Spleen (tissue), 11 donors: ENCODE data around the gene RNF115. TPM values are rescaled to one million over a fixed set of nuclear protein-coding genes. Genes with fewer than 3 reads are reported as not detected.

Source experiments
- DNase-seq: peaks from one replicate; pipeline ENCODE4 v3.0.0-alpha.2; 2020
- H3K27ac ChIP-seq, 8 donors: fragments of 200-600 bp; sonication (generic) in 7 of 8; 1 replicate in 4 of 8; 2 replicates in 4 of 8; pipeline versions ENCODE4 v1.5.0 to v1.8.0; 2016 to 2021; ENCODE audit warnings: inconsistent platforms in 4 of 8, mild to moderate bottlenecking in 4 of 8, moderate library complexity in 1 of 8
- H3K27me3 ChIP-seq, 7 donors: fragments of 200-600 bp; sonication (generic) in 6 of 7; replicated peaks in 1 of 7; 1 replicate in 4 of 7; 2 replicates in 3 of 7; pipeline versions ENCODE4 v1.5.0 to v1.8.0; 2016 to 2021; ENCODE audit warnings: inconsistent platforms in 3 of 7, mild to moderate bottlenecking in 1 of 7
- H3K36me3 ChIP-seq, 6 donors: fragments of 200-600 bp; sonication (generic) in 5 of 6; 1 replicate in 4 of 6; 2 replicates in 2 of 6; pipeline versions ENCODE4 v1.5.0 to v1.8.0; 2016 to 2021; ENCODE audit warnings: inconsistent platforms in 2 of 6
- H3K4me1 ChIP-seq, 6 donors: fragments of 200-600 bp; sonication (generic) in 5 of 6; 1 replicate in 3 of 6; 2 replicates in 3 of 6; pipeline versions ENCODE4 v1.5.0 to v1.8.0; 2016 to 2021; ENCODE audit warnings: inconsistent platforms in 3 of 6
- H3K4me3 ChIP-seq, 8 donors: fragments of 200-600 bp; sonication (generic) in 7 of 8; 1 replicate in 4 of 8; 2 replicates in 4 of 8; pipeline versions ENCODE4 v1.5.0 to v1.8.0; 2016 to 2021; ENCODE audit warnings: inconsistent platforms in 4 of 8, mild to moderate bottlenecking in 4 of 8, moderate library complexity in 2 of 8
- H3K9me3 ChIP-seq, 8 donors: fragments of 200-600 bp; sonication (generic) in 7 of 8; 1 replicate in 4 of 8; 2 replicates in 4 of 8; pipeline versions ENCODE4 v1.5.0 to v1.8.0; 2016 to 2021; ENCODE audit warnings: inconsistent platforms in 4 of 8
- POLR2A ChIP-seq, 3 donors: fragments of 450-650 bp; IDR thresholded peaks; one replicate each; pipeline ENCODE4 v1.5.1; 2017; ENCODE audit warnings: antibody characterized with exemption in 3 of 3, mild to moderate bottlenecking in 1 of 3
- POLR2AphosphoS5 ChIP-seq, 3 donors: sonication (generic); formaldehyde crosslinking; IDR thresholded peaks; one replicate each; pipeline ENCODE4 v1.5.1; 2017; ENCODE audit warnings: antibody characterized with exemption in 3 of 3
- WGBS, 5 donors: extraction: QIAGEN DNeasy Blood & Tissue Kit in 3 of 5; methylation state at CpG; one replicate each; pipeline versions ENCODE4 v1.1.5 to v1.1.7; 2013 to 2018; 5-methylcytosine and 5-hydroxymethylcytosine counted together
- intact Hi-C: fragments of 100-400 bp; cut with DNase I; formaldehyde crosslinking; loops from one replicate; pipeline ENCODE4 v1.15.0; 2023; ENCODE audit warnings: low total_unique reads
- polyA plus RNA-seq, 3 donors: library from polyadenylated mRNA; stranded (reverse); fragments of 200-250 nt; gene quantifications; one replicate each; pipeline ENCODE4 v1.2.1, GENCODE V29; 2013
- total RNA-seq, 7 donors: library from RNA; depleted of rRNA in 3 of 7; stranded (reverse); fragments of >200 nt in 3 of 7; fragmentation: NEBNext Ultra II Directional in 4 of 7; extraction: Animal tissue kit (Norgen Biotek cat#: 25700) in 4 of 7; gene quantifications; one replicate each; pipeline versions ENCODE4 v1.1.0 to v1.2.1, GENCODE V29; 2016 to 2021
- TF ChIP-seq, protein P1 (sequence below), 11 experiments: fragments of 200-600 bp in 7 of 11; fragments of 450-650 bp in 4 of 11; sonication (generic) in 4 of 11; IDR thresholded peaks in 8 of 11; conservative IDR thresholded peaks in 3 of 11; 1 replicate in 7 of 11; 2 replicates in 4 of 11; pipeline versions ENCODE4 v1.4.0 to v1.8.0; 2016 to 2021; ENCODE audit warnings: antibody characterized with exemption in 11 of 11, inconsistent platforms in 4 of 11, mild to moderate bottlenecking in 1 of 11
- donor health status: healthy with polysubstance abuse.
- donor health status: DM: no; HTN: no; CAD: no; lungs with moderate emphysema.
- donor health status: DM: no; HTN: no; CAD: no.
- donor health status: Bipolar disorder and iron deficiency.
- donor health status: healthy.
- donor health status: DM: no; HTN: no; CAD: no.
- donor health status: DM: yes; HTN: yes; CAD: no.

RNF115 gene
- total and polyA plus RNA-seq, 10 donors: 4.8 to 27.2 (median 15.0) TPM

DNA sequence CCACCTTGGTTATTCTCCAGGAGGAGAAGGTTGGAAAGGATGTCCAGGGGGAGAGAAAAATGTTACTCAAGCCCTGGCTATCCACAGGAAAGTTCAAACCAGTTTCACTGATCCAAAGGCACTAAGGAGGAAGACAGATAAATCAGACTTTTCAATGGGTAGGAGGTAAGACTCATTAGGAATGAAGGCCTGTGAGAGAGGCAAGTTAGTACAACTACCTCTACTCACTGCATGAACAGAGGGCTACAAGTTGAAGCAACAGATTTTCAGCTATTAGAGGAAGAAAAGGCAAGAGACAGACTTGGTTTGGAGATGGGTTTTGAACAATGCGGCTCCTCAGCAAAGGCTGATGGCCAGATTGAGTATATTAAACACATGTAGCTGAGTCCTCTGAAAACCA is 87.7 kb downstream of the RNF115 start:
- no peaks in the 10 kb centered on the region for H3K4me1 ChIP-seq
- TF ChIP-seq, protein P1, sequence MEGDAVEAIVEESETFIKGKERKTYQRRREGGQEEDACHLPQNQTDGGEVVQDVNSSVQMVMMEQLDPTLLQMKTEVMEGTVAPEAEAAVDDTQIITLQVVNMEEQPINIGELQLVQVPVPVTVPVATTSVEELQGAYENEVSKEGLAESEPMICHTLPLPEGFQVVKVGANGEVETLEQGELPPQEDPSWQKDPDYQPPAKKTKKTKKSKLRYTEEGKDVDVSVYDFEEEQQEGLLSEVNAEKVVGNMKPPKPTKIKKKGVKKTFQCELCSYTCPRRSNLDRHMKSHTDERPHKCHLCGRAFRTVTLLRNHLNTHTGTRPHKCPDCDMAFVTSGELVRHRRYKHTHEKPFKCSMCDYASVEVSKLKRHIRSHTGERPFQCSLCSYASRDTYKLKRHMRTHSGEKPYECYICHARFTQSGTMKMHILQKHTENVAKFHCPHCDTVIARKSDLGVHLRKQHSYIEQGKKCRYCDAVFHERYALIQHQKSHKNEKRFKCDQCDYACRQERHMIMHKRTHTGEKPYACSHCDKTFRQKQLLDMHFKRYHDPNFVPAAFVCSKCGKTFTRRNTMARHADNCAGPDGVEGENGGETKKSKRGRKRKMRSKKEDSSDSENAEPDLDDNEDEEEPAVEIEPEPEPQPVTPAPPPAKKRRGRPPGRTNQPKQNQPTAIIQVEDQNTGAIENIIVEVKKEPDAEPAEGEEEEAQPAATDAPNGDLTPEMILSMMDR (IDR thresholded peaks at IDR 0.05 in 8 of 11, conservative IDR thresholded peaks at IDR 0.05 in 3 of 11): no peak
- TF ChIP-seq POLR2AphosphoS5 (IDR thresholded peaks at IDR 0.05): no peak
- no peaks in the 10 kb centered on the region for H3K9me3 ChIP-seq
- peaks cover 0 to 21% (median 7%) of the 10 kb centered on the region in 6 donors for H3K36me3 ChIP-seq
- no peak overlapping the region for H3K27ac ChIP-seq
- H3K4me3 ChIP-seq: no peak overlapping the region
- intact Hi-C loops: no loop called here
- no peak for DNase-seq
- WGBS, 5 donors: 95 to 100% (median 97%) methylated on average over 1 of the region's 1 CpG
- H3K27me3 ChIP-seq: no peaks in the 10 kb centered on the region

DNA sequence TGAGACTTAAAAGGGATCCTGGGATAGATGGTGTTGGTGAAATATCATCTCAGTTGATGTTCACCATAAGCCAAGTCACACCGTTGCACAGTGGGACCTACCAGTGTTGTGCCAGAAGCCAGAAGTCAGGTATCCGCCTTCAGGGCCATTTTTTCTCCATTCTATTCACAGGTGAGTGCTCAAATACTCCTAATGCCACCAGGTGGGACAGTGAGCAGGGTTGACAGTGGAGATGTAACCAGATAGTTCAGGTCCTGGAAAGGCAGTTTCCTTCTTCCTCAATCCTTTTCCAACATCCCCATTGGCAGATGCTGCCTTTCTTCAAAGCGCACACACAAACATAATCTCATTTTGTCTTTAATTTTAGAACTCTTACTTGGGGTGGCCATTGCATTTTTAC is 93.0 kb downstream of the RNF115 start:
- TF ChIP-seq POLR2A (IDR thresholded peaks at IDR 0.05): no peak
- no peak for TF ChIP-seq POLR2AphosphoS5 (IDR thresholded peaks at IDR 0.05)
- TF ChIP-seq, protein P1 (IDR thresholded peaks at IDR 0.05 in 8 of 11, conservative IDR thresholded peaks at IDR 0.05 in 3 of 11): no peak
- Histone ChIP-seq H3K4me1 (no peaks in the 10 kb centered on the region), H3K27ac (no peak overlapping the region), H3K27me3 (no peaks in the 10 kb centered on the region), H3K9me3 (no peaks in the 10 kb centered on the region), H3K36me3 (peaks cover 0 to 14% (median 6%) of the 10 kb centered on the region in 6 donors), H3K4me3 (no peak overlapping the region)
- no peak for DNase-seq
- intact Hi-C loops: no loop called here
- 92 to 99% (median 95%) methylated on average over 3 of the region's 3 CpGs for WGBS, 5 donors

DNA sequence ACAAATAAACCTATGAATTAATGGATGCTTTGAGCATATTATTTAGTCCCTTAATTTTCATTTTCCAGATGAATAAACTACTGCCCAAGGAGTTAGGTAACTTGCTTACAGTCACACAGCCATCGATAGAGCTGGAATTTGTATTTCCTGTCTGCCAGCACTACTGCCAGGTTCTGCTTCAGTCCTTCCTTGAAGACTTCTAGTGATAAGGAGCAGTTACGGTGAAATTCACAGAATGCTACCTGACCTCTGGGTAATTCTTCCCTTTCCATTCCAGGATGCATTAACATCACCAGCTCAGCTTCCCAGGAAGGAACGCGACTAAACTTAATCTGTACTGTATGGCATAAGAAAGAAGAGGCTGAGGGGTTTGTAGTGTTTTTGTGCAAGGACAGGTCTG is 93.4 kb downstream of the RNF115 start:
- Histone ChIP-seq H3K4me3 (no peak overlapping the region), H3K9me3 (no peaks in the 10 kb centered on the region), H3K36me3 (peaks cover 0 to 14% (median 6%) of the 10 kb centered on the region in 6 donors), H3K4me1 (no peaks in the 10 kb centered on the region), H3K27me3 (no peaks in the 10 kb centered on the region), H3K27ac (no peak overlapping the region)
- WGBS, 5 donors: 77 to 88% (median 82%) methylated on average over 4 of the region's 4 CpGs
- intact Hi-C loops: no loop called here
- no peak for DNase-seq
- TF ChIP-seq POLR2AphosphoS5 (IDR thresholded peaks at IDR 0.05) (no peak), POLR2A (IDR thresholded peaks at IDR 0.05) (no peak)
- TF ChIP-seq, protein P1 (IDR thresholded peaks at IDR 0.05 in 8 of 11, conservative IDR thresholded peaks at IDR 0.05 in 3 of 11): no peak

DNA sequence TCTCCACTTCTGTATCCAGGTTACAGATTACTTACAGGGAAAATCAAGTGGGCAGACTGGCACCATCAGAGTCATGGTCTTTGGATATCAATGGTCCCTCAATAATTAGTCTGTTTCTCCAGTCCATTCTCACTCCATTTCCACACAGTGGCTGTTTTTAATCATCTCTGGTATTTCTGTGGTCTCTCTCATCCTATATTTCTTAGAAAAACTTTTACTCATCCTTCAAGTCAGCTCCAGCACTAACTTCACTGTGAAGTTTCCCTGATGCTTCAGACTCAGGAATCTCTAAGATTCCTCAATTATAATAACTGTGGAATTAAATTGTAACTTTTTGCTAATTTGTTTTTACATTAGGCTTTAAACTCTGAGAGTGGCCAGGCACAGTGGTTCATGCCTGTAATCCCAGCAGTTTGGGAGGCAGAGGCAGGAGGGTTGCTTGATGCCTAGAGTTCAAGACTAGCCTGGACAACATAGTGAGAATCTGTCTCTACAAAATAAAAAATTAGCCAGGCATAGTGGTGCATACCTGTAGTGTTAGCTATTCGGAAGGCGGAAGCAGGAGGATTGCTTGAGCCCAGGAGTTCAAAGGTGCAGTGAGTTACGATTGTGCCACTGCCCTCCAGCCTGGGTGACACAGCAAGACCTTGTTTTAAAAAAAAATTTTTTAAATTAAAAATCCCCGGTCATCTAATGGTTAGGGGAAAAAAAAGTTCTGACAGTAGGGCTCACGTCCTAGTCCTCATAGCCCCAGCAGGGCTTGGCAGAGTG is 94.0 kb downstream of the RNF115 start:
- no peak overlapping the region for H3K4me3 ChIP-seq
- intact Hi-C loops: no loop called here
- no peak for TF ChIP-seq POLR2AphosphoS5 (IDR thresholded peaks at IDR 0.05)
- no peaks in the 10 kb centered on the region for H3K9me3 ChIP-seq
- no peaks in the 10 kb centered on the region for H3K27me3 ChIP-seq
- H3K36me3 ChIP-seq: peaks cover 0 to 14% (median 6%) of the 10 kb centered on the region in 6 donors
- 93 to 98% (median 94%) methylated on average over 5 of the region's 5 CpGs for WGBS, 5 donors
- H3K27ac ChIP-seq: no peak overlapping the region
- H3K4me1 ChIP-seq: no peaks in the 10 kb centered on the region
- no peak for DNase-seq
